DND-41 (cell line): Measurements from ENCODE around the gene KRTCAP2.
A peak's percentile ranks its signal among the peaks of the same experiment; 100 is the strongest.

ENCODE experiments used
- ATAC-seq: fragments of 200-7000 bp; cut with Tn5 transposase; 3 replicates; pipeline ENCODE4 v1.9.1; 2021; ENCODE audit warnings: low read depth; ENCODE audit not compliant: insufficient read depth
- DNase-seq: peaks from one replicate; pipeline ENCODE4 v3.0.0-alpha.2; 2020
- H2AFZ ChIP-seq: 2 replicates; pipeline ENCODE4 v1.6.0; 2012; ENCODE audit warnings: low read depth, low read length
- H3K27ac ChIP-seq: 2 replicates; pipeline ENCODE4 v1.5.1; 2012; ENCODE audit warnings: low read length, inconsistent platforms
- H3K27me3 ChIP-seq: fragments of 200-600 bp; sonication (generic); 2 replicates; pipeline ENCODE4 v1.6.0; 2012; ENCODE audit warnings: low read length, mild to moderate bottlenecking, inconsistent platforms; ENCODE audit not compliant: insufficient read depth, poor library complexity
- H3K36me3 ChIP-seq: 2 replicates; pipeline ENCODE4 v1.5.1; 2012; ENCODE audit warnings: low read length, inconsistent platforms; ENCODE audit not compliant: insufficient read depth
- H3K4me1 ChIP-seq: 2 replicates; pipeline ENCODE4 v1.5.1; 2012; ENCODE audit warnings: mild to moderate bottlenecking, low read length; ENCODE audit not compliant: insufficient read depth
- H3K4me2 ChIP-seq: 2 replicates; pipeline ENCODE4 v1.6.0; 2012; ENCODE audit warnings: mild to moderate bottlenecking, moderate library complexity, low read length, inconsistent platforms; ENCODE audit not compliant: insufficient read depth
- H3K4me3 ChIP-seq, 2 experiments: fragments of 200-600 bp in 1 of 2; shearing (Covaris generic) in 1 of 2; 2 replicates each; pipeline ENCODE4 v1.5.1; 2012 to 2016; ENCODE audit warnings: inconsistent platforms in 2 of 2, low read length in 2 of 2, mild to moderate bottlenecking in 2 of 2, low read depth in 1 of 2, moderate library complexity in 1 of 2
- H3K79me2 ChIP-seq: 2 replicates; pipeline ENCODE4 v1.6.0; 2012; ENCODE audit warnings: low read length, inconsistent platforms; ENCODE audit not compliant: insufficient read depth
- H3K9ac ChIP-seq: 2 replicates; pipeline ENCODE4 v1.6.0; 2012; ENCODE audit warnings: low read depth, mild to moderate bottlenecking, inconsistent platforms, low read length, moderate library complexity
- H3K9me3 ChIP-seq: 2 replicates; pipeline ENCODE4 v1.5.1; 2012; ENCODE audit warnings: low read length, moderate library complexity, mild to moderate bottlenecking, inconsistent platforms; ENCODE audit not compliant: insufficient read depth, severe bottlenecking
- H4K20me1 ChIP-seq: 2 replicates; pipeline ENCODE4 v1.6.0; 2012; ENCODE audit warnings: low read length; ENCODE audit not compliant: insufficient read depth
- EZH2 ChIP-seq: IDR thresholded peaks from 3 replicates; pipeline ENCODE4 v1.6.1; 2012; ENCODE audit warnings: borderline replicate concordance, low read depth, mild to moderate bottlenecking, moderate library complexity, low read length, inconsistent platforms; ENCODE audit not compliant: severe bottlenecking
- TF ChIP-seq, protein P1 (sequence below): IDR thresholded peaks from 2 replicates; pipeline ENCODE4 v1.5.1; 2012; ENCODE audit warnings: borderline replicate concordance, low read length, moderate library complexity, mild to moderate bottlenecking; ENCODE audit not compliant: poor library complexity, severe bottlenecking; ENCODE audit errors: extremely low read depth

The KRTCAP2 gene

GRCh38 chr1:155177192-155177917 lies 4.3 kb upstream of the KRTCAP2 start:
- no peak for DNase-seq
- peak overlapping the region; percentile 19; the same call in 1 of the 2 replicates for H3K9ac ChIP-seq
- peaks cover 12% of the 10 kb centered on the region; the same call in 1 of the 2 replicates for H3K36me3 ChIP-seq
- H3K4me3 ChIP-seq: peak overlapping the region in 1 of 2 experiments; percentile 24; a peak in 1 of 4 replicates
- peaks cover 38% of the 10 kb centered on the region for H3K4me1 ChIP-seq
- no peaks in the 10 kb centered on the region for H3K9me3 ChIP-seq
- H2AFZ ChIP-seq: peak overlapping the region; percentile 73
- H3K27me3 ChIP-seq: no peaks in the 10 kb centered on the region
- no peaks in the 10 kb centered on the region for H4K20me1 ChIP-seq
- TF ChIP-seq, protein P1, sequence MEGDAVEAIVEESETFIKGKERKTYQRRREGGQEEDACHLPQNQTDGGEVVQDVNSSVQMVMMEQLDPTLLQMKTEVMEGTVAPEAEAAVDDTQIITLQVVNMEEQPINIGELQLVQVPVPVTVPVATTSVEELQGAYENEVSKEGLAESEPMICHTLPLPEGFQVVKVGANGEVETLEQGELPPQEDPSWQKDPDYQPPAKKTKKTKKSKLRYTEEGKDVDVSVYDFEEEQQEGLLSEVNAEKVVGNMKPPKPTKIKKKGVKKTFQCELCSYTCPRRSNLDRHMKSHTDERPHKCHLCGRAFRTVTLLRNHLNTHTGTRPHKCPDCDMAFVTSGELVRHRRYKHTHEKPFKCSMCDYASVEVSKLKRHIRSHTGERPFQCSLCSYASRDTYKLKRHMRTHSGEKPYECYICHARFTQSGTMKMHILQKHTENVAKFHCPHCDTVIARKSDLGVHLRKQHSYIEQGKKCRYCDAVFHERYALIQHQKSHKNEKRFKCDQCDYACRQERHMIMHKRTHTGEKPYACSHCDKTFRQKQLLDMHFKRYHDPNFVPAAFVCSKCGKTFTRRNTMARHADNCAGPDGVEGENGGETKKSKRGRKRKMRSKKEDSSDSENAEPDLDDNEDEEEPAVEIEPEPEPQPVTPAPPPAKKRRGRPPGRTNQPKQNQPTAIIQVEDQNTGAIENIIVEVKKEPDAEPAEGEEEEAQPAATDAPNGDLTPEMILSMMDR: no peak
- TF ChIP-seq EZH2: no peak
- ATAC-seq: no peak
- peak overlapping the region; percentile 70 for H3K27ac ChIP-seq
- peaks cover 7% of the 10 kb centered on the region for H3K79me2 ChIP-seq
- peak overlapping the region; percentile 49 for H3K4me2 ChIP-seq

DNA sequence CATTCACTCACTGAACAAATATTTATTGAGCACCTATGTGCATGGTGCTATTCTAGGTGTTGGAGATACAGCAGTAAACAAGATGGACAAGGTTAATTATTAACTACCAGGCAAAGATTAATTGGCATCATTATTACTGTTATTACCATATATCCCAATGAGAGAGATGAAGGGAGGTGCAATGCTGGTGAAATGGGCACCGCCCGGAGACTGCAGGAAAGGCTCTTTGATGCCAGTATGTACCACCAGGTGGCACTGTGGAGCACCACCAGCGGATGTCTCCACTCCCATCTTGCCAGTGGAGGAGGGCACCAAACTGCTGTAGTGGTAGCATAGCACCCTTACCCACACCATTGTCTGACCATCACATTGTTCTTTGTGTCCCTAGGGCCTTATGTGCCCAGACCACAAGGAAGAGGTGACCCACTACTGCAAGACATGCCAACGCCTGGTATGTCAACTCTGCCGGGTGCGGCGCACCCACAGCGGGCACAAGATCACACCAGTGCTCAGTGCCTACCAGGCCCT lies 3.5 kb upstream of the KRTCAP2 start:
- Histone ChIP-seq H3K4me3 (peak overlapping the region in 1 of 2 experiments; percentile 24; a peak in 2 of 4 replicates), H3K79me2 (peaks cover 15% of the 10 kb centered on the region), H3K27me3 (no peaks in the 10 kb centered on the region), H3K9ac (peak overlapping the region; percentile 19; the same call in 1 of the 2 replicates), H3K4me1 (peaks cover 45% of the 10 kb centered on the region), H2AFZ (peak overlapping the region; percentile 73), H3K36me3 (peaks cover 12% of the 10 kb centered on the region; the same call in 1 of the 2 replicates), H3K27ac (peak overlapping the region; percentile 70), H3K4me2 (peak overlapping the region; percentile 49), H3K9me3 (no peaks in the 10 kb centered on the region), H4K20me1 (no peaks in the 10 kb centered on the region)
- peak; percentile 89 for DNase-seq
- peak; percentile 69 for ATAC-seq
- TF ChIP-seq, protein P1: peak; percentile 98
- no peak for TF ChIP-seq EZH2

DNA sequence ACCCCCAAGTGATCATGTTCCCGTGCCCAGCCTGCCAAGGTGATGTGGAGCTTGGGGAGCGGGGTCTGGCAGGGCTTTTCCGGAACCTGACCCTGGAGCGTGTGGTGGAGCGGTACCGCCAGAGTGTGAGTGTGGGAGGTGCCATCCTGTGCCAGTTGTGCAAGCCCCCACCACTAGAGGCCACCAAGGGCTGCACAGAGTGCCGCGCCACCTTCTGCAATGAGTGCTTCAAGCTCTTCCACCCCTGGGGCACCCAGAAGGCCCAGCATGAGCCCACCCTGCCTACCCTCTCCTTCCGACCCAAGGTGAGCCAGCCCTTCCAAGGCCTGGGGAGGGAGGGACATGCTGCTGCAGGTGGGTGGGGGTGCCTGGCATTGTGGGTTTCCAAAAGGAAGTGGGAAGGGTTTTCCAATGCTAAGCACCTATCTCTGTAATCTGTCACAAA lies 2.8 kb upstream of the KRTCAP2 start:
- H4K20me1 ChIP-seq: no peaks in the 10 kb centered on the region
- TF ChIP-seq, protein P1: no peak
- no peak for TF ChIP-seq EZH2
- H3K79me2 ChIP-seq: peaks cover 19% of the 10 kb centered on the region
- peaks cover 14% of the 10 kb centered on the region for H3K36me3 ChIP-seq
- no peak overlapping the region for H2AFZ ChIP-seq
- H3K4me3 ChIP-seq: no peak overlapping the region
- peak; percentile 37 for DNase-seq
- no peak for ATAC-seq
- H3K4me2 ChIP-seq: no peak overlapping the region
- no peak overlapping the region for H3K9ac ChIP-seq
- no peaks in the 10 kb centered on the region for H3K9me3 ChIP-seq
- H3K4me1 ChIP-seq: peaks cover 52% of the 10 kb centered on the region
- H3K27ac ChIP-seq: no peak overlapping the region
- H3K27me3 ChIP-seq: no peaks in the 10 kb centered on the region
